ENCODE data around the gene FKBP1A.

FKBP1A gene

DNA sequence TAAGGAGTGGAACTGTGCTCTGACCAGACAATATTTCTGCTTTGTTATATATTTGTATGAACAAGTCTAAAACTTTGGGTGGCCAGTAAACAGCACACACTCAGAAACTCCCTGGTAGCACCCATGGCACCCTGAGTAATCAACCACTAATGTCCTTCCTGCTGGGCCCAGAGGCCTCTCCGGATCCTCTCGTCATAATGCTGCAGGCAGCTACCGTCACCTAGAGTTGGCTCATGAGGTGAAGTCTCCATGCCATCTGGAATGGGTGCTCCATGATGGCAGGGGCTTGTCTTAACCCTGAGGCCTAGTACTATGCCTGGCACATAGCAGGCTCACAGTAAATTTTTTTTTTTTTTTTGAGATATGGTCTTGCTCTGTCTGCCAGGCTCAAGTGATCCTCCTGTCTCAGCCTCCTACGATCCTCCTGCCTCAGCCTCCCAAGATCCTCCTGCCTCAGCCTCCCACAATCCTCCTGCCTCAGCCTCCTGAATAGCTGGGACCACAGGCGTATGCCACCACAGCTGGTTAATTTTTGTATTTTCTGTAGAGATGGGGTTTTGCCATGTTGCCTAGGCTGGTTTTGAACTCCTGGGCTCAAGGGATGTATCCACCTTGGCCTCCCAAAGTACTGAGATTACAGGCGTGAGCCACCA is 60.9 kb downstream of the FKBP1A start:
- no peak for DNase-seq (ENCODE audit: low spot score)

DNA sequence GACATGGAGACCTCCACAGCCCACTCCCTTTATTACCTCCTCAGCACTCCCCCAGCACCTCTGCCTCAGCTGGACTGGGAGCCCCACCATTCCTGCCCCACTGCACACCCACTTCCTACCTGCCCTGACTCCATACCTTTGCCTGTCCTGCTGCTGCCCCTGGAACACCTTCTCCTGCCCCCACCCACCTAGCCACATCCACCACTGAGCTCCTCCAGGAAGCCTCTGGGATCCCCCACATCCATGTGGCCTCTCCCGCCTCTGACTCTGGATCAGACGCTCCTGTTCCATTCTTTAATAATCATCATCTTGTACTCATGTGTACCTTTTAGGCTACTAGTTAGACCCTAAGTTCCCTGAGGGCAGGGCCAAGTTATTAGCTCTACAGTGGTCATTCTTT is 61.8 kb downstream of the FKBP1A start:
- no peak for DNase-seq (ENCODE audit: low spot score)

DNA sequence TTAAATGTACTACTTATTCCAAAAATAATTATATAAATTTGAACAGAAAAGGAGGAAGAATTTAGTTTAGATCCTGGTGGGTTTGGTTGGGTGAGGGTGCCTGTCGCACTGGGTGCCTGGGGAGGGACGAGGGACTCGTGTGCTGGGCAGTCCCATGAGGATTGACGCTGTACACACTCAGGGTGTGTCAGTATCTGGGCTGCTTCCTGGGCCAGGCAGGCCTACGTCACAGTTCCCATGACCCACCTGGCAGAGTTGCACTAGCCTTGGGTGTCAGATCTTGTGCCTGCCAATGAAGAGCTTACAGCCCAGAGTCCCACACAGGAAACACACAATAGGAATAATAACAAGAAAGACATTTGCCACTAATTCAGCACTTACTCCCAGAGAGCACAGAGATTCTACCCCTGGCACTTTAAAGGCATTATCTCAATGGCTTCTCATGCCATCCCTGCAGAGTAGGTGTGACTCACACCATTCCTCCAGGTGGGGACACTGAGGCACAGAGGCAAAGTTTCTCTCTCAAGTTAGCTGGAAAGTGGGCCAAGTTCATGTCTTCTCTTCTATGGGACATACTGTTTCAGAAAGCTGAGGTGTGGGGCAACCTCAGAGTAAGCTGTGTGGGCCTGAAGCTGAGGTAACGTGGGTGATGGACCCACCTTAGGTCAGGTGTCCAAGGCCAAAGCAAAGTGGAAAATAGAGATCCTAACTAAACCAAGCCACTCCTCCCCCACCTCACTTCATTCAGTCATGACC is 62.6 kb downstream of the FKBP1A start:
- no peak for DNase-seq (ENCODE audit: low spot score)

DNA sequence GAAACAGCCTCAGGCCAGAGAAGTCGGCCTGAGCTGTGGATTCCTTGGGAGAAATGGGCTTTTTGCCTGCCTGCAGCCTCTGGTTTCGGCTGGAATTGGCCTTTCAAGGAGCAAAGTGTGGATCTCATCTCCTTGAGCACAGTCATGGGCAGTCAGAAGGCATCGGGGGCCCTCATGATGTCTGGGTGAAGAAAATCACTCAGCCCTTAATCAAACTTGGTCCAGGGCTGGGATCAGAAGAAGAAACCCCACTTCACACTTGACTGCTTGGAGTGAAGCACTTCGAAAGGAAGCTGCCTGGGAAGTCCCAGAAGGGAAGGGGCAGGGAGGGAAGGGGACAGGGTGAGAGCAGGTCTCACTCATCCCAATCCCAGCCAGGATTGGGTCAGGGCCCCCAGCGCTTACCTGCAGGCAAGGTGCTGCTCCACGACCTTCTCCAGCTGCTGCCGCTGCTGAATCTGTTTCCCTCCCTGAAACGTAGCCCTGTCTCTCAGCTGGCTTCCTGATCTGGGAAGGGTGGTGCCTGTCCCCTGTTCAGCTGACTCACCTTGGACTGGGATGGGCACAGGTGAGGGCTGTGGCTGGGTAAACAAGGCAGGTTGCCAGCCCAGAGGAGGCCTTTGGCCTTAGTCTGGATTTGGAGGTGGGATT is 64.0 kb downstream of the FKBP1A start, which contains the start of gene SDCBP2:
Gene SDCBP2, minus strand, starts transcription at position 460 of the 651 bp plus-strand sequence. CDS start 8,723 bp downstream, outside the sequence.
- DNase-seq (ENCODE audit: low spot score) = no peak

DNA sequence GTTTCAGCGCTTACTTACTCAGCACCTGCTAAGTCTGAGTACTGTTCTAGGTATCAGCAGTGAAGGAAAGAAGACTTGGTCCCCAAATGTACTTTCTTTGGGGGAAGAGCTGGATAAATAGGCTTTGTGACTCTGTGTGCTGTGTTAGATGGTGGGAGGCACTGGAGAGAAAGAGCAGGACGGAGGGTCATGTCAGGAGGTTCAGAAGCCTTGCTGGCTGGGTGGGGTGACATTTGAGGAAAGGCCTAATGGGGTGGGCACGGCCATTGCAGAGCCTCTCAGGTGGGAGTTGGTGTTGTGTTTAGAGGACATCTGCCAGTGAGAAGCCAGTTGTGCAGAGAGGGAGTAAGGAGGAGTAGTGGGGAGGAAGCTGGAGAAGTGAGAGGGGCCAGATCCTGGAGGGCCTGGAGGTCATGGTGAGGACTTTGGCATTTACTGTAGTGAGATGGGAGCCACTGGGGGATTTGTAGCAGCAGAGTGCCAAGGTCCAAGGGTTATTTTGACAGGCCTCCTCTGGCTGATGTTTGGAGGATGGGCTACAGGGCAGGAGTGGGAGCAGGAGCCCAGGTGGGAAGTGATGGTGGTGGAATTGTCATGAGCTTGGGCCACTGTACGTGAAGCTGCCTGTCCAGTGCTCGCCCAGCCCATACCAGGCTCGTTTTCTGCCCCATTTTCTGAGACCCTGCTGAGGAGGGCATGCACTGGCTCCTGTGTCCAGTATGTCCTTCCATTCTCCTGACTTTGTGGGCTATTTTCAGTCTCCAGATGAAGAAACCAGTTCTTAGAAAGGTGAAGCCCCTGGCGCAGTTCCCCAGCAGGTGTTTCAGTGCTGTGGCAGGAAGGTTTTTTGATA is 64.8 kb downstream of the FKBP1A start:
- no peak for DNase-seq (ENCODE audit: low spot score)

DNA sequence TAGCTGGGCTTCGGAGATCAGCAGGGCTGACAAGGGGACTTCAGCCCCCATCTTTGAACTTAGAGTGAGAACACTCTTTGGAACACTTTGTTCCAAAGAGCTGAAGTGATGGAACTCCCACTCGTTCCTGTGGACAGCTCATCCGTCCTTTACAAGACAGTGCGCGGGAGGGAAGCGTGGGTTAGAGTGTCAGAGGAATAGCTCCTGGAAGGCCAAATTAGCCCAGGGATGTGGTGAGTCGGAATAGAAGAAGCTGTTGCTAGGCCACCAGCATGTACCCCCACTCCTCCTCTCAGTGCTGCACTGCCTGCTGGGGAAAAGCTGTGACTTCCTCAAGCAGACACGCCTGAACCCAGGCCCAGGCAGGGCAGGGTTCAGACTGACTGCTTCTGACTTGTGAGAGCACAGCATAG is 65.6 kb downstream of the FKBP1A start:
- no peak for DNase-seq (ENCODE audit: low spot score)

DNA sequence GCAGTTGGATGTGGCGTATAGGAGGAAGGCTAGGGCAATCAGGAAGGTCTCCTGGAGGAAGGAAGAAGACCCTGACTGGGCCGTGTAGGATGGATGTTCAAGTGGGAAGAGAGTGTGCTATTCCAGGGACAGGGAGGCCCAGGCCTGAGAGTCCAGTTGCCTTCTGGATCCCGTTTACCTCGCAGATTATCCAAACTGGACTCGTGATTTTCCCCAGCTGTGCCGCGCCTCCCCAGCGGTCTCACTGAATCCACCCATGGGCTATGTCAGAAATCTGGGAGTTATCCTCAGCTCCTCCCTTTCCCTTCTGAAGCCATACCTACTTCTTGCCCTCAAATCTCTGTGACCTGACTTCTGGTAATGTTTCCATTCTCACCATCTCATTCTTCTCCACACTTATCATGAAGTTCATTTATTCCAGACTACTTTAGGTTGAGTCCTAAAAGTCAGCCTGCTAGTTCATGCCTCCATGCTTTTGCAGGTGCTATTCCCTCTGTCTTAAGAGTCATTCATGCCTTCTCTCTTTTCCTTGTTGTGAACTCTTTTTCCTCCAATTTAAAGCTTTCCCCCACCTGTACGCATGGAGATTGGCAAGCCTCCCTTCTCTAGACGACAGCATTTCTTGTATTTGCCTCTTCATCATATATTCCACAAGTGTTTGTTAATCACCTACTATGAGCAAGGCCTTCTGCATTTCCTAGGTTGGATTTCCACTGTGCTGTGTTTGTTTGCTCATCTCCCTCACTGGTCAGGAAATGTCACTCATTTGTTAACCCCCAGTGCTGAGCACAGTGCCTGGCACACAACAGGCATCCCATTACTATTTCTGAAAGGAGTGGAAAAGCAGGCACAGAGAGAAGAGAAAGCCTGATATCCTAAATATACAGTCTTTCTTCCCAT is 66.6 kb downstream of the FKBP1A start:
- no peak for DNase-seq (ENCODE audit: low spot score)

DNA sequence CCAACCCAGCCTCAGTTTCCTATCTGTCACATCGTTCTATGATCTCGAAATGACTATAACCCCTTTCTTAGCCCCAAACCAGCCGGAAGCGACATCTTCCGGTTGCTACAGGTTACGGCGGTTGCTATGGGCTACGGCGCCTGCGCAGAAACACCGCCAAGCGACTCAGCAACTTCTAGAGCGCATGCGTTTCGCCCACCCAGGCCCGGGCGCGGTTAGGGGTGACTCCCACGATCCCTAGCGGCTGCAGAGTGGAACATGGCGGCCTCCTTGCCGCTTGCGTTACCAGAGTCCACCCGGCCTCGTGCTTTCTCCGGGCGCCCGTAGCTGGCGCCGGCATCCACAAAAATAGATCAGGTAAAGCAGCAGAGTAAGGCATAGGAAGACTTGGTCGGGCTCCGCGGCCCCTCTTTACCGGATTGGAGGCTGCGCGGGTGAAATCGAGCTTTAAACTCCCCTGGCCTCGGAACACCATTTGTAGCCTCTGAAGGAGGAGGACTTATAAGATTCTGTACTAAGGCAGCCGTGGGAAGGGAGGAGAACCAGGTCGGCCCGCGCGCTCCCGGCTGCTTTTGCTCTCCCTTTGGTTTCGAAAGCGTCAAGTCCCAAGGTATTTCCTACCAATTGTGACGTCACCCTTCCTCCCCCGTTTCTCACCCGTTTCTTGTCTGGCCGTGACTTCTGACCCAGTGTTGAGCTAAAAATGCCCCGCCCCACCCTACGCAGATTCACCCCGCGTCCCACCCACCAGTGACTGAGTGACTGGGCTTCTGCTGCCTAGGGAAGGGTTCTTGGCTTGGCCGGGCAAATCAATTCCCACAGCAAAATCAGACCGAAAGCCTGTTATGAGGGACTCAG is 67.5 kb downstream of the FKBP1A start:
- peak; percentile 99 for DNase-seq (ENCODE audit: low spot score)

DNA sequence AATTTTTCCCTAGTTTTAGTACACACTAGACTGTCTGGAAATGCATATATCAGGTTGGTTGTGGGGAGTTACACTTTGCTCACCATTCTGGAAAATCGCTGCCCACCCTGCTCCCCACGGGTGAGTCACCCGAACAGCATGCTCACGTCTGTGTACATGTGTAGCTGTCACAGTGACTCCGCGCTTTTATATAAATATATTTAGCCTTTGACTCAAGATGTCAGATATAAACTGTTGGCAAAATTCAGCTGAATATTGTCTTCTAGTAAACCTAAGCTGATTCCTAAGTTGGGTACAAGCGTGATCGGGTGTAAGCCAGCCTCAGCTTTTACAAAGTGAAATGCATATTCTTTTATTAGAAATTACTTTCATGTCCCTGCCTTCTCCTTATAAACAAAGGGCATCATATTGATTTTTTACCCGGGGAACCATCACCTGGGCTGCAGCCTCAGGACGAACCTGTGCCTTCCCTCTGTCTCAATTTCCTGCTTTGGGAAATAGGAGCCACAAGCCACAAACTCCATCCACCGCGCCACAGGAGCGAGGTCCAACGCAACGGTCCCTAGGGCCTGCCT is 68.2 kb downstream of the FKBP1A start:
- no peak for DNase-seq (ENCODE audit: low spot score)

DNA sequence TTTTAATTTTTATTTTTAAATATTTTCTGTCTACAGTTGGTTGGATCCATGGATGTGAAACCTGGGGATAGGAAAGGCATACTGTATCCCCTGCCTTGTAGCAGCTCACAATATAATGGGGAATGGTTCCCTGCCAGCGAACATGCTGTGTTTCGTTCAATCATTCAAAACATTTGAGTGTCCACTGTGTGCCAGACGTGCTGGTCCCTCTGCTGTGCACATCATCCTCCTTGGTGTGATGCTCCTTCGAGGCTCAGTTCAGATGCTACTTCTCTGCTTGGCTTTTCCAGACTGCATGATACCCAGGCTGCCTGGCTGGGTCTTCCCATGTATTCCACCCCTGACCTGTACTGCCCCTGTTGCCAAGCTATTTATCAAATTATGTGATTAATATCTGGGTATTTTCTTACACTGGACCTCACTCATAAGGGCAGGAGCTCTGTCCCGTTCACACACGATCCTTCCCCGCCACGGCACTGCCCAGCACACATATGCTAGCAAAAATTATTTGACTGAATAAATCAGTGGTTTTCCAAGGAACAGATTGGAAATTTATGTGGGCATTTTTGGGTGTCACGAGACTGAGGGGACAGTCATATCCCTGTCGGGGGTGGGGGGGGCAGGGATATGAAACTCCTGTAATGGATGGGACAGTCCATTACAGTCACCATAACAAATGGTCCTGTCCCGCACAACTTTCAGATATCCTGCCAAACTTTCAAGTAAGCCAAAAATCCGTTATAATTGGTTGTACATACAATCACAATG is 68.8 kb downstream of the FKBP1A start:
- no peak for DNase-seq (ENCODE audit: low spot score)

DNA sequence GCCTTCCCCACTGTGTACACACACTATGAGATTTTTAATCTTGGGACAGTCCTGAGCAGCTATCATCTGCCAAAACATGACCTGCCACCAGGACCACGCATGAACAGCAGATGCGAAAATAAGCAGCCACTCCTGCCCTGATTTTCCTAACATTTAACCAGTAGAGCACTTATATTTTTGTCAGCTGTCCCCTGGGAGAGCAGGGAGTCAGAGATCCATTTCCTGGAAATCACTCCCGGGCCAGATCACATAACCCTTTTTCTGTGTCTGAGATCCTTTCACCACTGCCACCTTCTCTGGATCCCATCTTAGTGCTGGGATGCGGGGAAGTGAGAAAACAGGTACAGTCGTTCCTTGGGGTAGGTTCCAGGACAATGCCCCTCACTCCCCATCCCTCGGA is 69.6 kb downstream of the FKBP1A start:
- no peak for DNase-seq (ENCODE audit: low spot score)

DNA sequence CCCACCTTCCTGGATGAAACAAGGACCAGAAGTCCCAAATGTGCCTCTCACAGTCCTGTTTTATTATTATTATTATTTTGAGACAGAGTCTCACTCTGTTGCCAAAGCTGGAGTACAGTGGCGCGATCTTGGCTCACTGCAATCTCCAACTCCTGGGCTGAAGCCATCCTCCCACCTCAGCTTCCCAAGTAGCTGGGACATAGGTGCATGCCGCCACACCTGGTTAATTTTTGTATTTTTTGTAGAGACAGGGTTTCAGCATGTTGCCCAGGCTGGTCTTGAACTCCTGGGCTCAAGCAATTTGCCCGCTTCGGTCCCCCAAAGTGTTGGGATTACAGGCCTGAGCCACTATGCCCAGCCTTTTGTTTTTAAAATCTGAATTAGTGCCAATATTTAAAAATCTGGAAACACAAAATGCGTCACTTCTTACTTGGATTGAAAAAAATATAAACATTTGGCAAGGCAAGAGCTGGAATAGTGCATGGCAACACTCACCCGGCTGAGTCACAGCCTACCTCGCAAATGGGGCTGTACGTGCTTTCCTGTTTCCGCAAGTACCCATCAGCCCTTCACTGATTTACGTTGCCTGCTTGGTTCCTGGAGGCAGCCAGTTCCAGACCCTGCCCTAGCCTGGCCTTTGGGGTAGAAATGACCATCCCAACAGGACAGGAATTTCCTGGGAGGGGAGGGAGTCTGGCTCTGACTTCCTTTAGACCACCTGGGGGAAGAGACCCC is 70.2 kb downstream of the FKBP1A start:
- no peak for DNase-seq (ENCODE audit: low spot score)

DNA sequence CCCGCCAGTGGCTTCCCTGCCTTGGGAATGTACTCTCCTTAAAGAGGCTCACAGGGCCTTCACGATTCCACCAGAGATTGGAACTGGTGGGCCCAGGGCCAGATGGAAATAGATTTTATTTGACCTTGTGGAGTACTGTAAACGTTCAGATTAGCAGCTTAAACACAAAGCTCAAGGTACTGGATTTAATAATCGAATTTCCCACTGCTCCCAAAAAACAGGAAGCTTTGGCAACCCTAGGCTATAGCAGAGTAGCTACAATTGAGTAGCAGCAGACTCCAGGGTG is 71.3 kb downstream of the FKBP1A start:
- DNase-seq (ENCODE audit: low spot score) = no peak

DNA sequence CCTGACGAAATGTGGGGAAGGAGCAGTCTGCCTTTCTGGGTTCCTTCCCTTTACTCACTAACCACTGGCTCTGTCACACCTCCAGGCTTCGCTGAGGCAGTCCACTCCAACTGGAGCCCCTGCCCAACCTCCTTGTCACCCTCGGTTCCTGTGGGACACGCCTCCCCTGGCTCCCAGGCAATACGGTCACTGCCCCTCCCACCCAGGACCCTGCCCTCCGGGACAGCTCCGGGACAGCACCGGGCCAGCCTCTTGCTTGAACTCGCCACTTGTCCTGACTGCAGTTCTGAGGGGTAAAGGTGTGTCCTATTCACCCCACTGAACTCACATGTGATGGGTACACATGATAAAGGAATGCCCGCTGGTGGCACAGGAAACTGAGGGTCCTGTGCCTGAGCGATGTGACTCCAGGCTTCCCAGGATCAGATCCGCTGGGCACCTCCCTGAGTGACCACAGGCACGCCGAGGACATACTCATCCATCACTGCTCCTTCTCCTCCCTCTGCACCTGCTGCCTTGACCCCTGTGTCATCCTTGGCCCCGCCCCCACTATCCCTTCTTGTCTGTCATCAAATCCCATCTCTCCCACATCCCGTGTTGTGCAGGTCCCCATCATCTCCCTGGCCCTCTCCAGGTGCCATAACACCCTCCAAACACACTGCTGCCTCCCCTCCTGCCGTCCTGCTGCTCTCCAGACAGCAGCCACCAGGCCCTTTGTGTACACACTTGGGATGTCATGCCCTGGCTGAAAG is 71.8 kb downstream of the FKBP1A start:
- no peak for DNase-seq (ENCODE audit: low spot score)

DNA sequence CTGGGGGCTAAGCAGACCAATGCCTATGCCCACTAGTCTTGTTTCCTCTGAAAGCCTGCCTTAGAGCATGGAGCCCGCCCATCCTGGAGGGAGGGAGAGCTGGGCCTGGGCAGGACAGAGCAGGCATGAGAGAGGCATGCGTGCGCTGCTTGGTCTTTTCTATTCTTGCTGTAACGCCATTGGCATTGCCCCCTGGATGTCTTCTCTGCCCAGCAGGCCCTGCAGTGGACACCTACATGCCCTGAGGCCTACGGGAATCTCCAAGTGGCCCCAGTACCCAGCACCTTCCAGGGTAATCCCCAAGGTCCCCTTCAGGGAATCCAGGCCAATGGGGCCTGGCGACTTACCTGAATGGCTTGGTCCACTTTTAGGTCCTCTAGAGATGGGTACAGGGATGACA is 72.8 kb downstream of the FKBP1A start:
- DNase-seq (ENCODE audit: low spot score) = no peak

DNA sequence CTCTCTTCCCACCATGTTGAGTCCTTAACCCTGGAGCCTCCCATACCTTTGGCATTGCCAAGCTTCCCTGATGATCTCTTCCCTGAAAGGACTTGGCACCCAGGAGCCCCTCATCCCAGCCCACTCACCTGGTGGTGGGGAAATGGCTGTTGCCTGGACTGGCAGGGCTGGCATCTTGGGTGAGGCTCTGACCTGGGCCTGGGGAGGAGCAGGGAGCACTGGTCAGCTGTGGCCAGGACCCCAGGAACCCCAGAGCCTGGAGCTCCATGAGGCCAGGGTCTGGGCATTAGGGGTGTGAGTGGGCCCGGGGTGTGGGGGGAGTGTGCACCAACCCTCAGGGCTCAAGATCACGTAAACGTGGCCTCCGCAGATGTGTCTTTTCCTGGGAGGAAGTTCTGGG is 73.4 kb downstream of the FKBP1A start:
- no peak for DNase-seq (ENCODE audit: low spot score)

DNA sequence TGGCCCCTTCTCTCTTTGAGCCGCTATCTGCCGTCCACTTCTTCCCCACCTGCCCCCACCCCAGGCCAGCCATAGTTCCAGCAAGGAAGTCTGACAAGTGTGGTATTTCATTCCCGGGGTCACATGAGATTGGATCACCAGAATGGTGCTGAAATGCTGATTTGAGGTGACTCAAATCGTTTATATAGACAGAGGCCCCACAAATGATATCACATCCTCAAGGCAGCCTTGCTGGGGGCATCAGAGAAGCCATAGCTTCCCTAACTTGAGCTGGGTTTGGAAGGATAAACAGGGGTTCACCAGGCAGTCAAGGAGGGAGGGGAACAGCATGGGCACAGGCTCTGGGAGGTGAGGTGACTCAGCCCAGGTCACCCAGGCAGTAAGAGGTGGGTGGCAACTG is 73.8 kb downstream of the FKBP1A start:
- no peak for DNase-seq (ENCODE audit: low spot score)

Measured in CD4-positive, alpha-beta T cell treated with Interleukin-6 at 100 ng/mL for 8 hours (primary cell).